Mesothelial cell of epicardium (in vitro differentiated cells): ENCODE measurements around the gene SLCO6A1. TPM values are rescaled to one million over a fixed set of nuclear protein-coding genes. Genes with fewer than 3 reads are reported as not detected.

ENCODE experiments used
- DNase-seq, 2 experiments: peaks; one replicate each; pipeline ENCODE4 v3.0.0; 2021; ENCODE audit warnings: low spot score in 2 of 2; ENCODE audit not compliant: unreplicated experiment in 2 of 2
- H3K27ac Mint-ChIP-seq: 2 replicates; pipeline ENCODE4 v1.8.0; 2021; ENCODE audit warnings: mixed read lengths
- H3K27me3 Mint-ChIP-seq: 2 replicates; pipeline ENCODE4 v1.8.0; 2021; ENCODE audit warnings: low read depth, mixed read lengths
- H3K36me3 Mint-ChIP-seq: 2 replicates; pipeline ENCODE4 v1.8.0; 2021; ENCODE audit warnings: mixed read lengths
- H3K4me1 Mint-ChIP-seq: 2 replicates; pipeline ENCODE4 v1.8.0; 2021; ENCODE audit warnings: mixed read lengths
- H3K4me3 Mint-ChIP-seq: 2 replicates; pipeline ENCODE4 v1.8.0; 2021; ENCODE audit warnings: mild to moderate bottlenecking, moderate library complexity, mixed read lengths
- H3K9me3 Mint-ChIP-seq: 2 replicates; pipeline ENCODE4 v1.8.0; 2021; ENCODE audit warnings: mixed read lengths
- total RNA-seq: library from RNA; stranded (reverse); gene quantifications from 3 replicates; pipeline ENCODE4 v1.2.1, GENCODE V29; 2021
- TF ChIP-seq, protein P1 (sequence below): fragments of 200-600 bp; sonication (generic); IDR thresholded peaks from one replicate; pipeline ENCODE4 v1.5.0; 2021; ENCODE audit warnings: antibody characterized with exemption; ENCODE audit not compliant: unreplicated experiment

SLCO6A1 gene
- total RNA-seq, 1 donor from 2014 or later = 6.2 TPM

- Mint-ChIP-seq H3K27me3 (no peaks in the 10 kb centered on the region), H3K9me3 (no peaks in the 10 kb centered on the region), H3K4me1 (no peaks in the 10 kb centered on the region), H3K36me3 (no peaks in the 10 kb centered on the region), H3K4me3 (no peak overlapping the region), H3K27ac (no peak overlapping the region)
- no peak for DNase-seq
- TF ChIP-seq, protein P1, sequence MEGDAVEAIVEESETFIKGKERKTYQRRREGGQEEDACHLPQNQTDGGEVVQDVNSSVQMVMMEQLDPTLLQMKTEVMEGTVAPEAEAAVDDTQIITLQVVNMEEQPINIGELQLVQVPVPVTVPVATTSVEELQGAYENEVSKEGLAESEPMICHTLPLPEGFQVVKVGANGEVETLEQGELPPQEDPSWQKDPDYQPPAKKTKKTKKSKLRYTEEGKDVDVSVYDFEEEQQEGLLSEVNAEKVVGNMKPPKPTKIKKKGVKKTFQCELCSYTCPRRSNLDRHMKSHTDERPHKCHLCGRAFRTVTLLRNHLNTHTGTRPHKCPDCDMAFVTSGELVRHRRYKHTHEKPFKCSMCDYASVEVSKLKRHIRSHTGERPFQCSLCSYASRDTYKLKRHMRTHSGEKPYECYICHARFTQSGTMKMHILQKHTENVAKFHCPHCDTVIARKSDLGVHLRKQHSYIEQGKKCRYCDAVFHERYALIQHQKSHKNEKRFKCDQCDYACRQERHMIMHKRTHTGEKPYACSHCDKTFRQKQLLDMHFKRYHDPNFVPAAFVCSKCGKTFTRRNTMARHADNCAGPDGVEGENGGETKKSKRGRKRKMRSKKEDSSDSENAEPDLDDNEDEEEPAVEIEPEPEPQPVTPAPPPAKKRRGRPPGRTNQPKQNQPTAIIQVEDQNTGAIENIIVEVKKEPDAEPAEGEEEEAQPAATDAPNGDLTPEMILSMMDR = no peak
Observed at GRCh38 chr5:102531506-102531905, 32.7 kb upstream of the SLCO6A1 start.

DNA sequence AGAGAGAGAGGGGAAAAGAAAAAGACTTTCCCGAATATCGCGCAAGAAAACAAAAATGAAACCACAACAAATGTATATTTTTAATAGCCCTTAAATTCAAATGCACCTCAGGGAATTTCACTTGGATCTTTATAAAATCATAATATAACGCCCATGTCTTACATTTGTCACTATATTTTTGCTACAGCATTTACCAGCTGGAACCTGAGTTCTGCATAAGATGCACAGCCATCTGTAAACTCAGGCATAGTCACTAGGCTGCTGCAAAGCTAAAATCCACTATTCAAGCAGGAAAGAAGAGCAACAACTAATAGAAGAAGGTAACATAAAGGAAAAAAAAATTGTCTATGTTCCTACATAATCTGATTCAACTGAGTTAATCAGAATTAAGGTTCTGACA is 30.6 kb upstream of the SLCO6A1 start:
- H3K27ac Mint-ChIP-seq = no peak overlapping the region
- H3K36me3 Mint-ChIP-seq = no peaks in the 10 kb centered on the region

DNA sequence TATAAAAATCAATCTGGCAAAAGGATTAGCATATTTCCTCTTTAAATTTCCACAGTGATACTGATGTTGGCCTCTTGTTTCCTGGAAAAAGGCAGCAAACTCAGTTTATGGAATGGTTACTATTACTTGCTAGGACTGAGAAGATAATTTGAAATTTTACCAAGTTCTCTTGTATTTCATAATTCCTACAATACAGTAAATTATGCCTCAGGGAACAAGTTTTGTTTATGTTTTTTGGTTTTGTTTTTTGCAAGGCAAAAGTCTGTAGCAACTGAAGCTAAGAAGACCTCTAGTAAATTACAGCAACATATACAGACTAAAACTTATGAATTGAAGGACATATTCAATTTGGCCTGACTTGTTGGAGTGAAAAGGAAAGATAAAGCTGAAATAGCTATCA is 30.2 kb upstream of the SLCO6A1 start:
- Mint-ChIP-seq H3K27ac (no peak overlapping the region), H3K4me1 (no peaks in the 10 kb centered on the region), H3K4me3 (no peak overlapping the region), H3K27me3 (peaks cover 1% of the 10 kb centered on the region), H3K36me3 (no peaks in the 10 kb centered on the region), H3K9me3 (peaks cover 15% of the 10 kb centered on the region)
- TF ChIP-seq, protein P1 = no peak
- no peak for DNase-seq

More for the DNA sequence above, 30.6 kb upstream of the SLCO6A1 start:
- H3K4me3 Mint-ChIP-seq = no peak overlapping the region
- H3K4me1 Mint-ChIP-seq = no peaks in the 10 kb centered on the region
- no peak for DNase-seq
- no peaks in the 10 kb centered on the region for H3K27me3 Mint-ChIP-seq
- TF ChIP-seq, protein P1 = no peak
- H3K9me3 Mint-ChIP-seq = peaks cover 11% of the 10 kb centered on the region

DNA sequence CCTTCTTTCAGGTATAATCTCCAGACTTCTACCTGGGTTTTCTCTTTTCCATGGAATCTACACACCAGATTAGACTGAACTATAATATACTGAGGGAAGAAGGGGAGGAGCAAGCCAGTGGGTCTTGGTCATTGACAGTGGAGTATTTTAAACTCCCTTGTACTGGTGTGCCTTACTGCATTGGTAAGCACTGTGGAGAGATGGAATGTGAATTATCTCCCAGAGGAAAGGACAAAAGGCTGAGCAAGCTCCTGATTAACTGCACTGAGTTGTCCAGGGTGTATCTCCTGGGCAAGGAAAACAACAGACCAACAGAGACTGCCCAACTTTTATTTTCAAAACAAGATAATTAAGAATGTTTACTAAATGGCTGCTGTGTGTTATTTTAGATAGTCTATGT is 29.8 kb upstream of the SLCO6A1 start:
- Mint-ChIP-seq H3K9me3 (peaks cover 18% of the 10 kb centered on the region), H3K4me3 (no peak overlapping the region), H3K36me3 (no peaks in the 10 kb centered on the region), H3K27me3 (peaks cover 2% of the 10 kb centered on the region), H3K27ac (no peak overlapping the region), H3K4me1 (no peaks in the 10 kb centered on the region)
- no peak for DNase-seq
- TF ChIP-seq, protein P1 = no peak

DNA sequence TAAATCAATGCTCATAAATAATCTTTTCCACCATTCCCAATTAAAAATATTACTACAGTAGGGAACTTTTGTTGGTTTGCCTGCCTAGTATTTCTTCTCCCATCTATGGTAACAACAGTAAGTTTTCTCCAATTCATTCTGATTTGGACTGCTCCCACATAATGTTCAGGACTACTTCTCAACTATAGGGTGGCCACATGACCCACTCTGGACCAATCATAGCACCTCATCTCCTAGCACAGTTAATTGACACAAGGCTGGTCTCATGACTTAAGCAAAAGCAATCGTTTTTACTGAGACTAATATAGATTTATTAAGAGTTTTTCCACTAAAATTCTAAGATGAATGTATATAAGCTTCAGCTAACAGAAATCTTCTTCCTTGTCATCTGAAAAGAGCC is 28.7 kb upstream of the SLCO6A1 start:
- no peaks in the 10 kb centered on the region for H3K4me1 Mint-ChIP-seq
- DNase-seq = no peak
- TF ChIP-seq, protein P1 = no peak
- H3K9me3 Mint-ChIP-seq = peaks cover 18% of the 10 kb centered on the region
- peaks cover 2% of the 10 kb centered on the region for H3K27me3 Mint-ChIP-seq
- no peak overlapping the region for H3K4me3 Mint-ChIP-seq
- H3K27ac Mint-ChIP-seq = no peak overlapping the region
- no peaks in the 10 kb centered on the region for H3K36me3 Mint-ChIP-seq
